ENCODE data around the gene PPDPF.

Gene PPDPF

GRCh38 chr20:63499338-63499969 lies 21.1 kb upstream of the PPDPF start:
- ATAC-seq: no peak

GRCh38 chr20:63500151-63500901 lies 20.2 kb upstream of the PPDPF start:
- no peak for TF ChIP-seq POU6F1 (CRISPR knock-in tag; IDR thresholded peaks at IDR 0.05; ENCODE audit: borderline replicate concordance, low read depth)
- TF ChIP-seq TOX (CRISPR knock-in tag; IDR thresholded peaks at IDR 0.05; ENCODE audit: borderline replicate concordance): no peak
- no peak for TF ChIP-seq ZC3H10 (CRISPR knock-in tag; IDR thresholded peaks at IDR 0.05)
- TF ChIP-seq RARB (CRISPR knock-in tag; IDR thresholded peaks at IDR 0.05): no peak
- TF ChIP-seq PATZ1 (CRISPR knock-in tag; IDR thresholded peaks at IDR 0.05; ENCODE audit: borderline replicate concordance): no peak
- no peak for TF ChIP-seq CSDC2 (CRISPR knock-in tag; IDR thresholded peaks at IDR 0.05)
- no peak for TF ChIP-seq SNAI2 (CRISPR knock-in tag; IDR thresholded peaks at IDR 0.05)
- TF ChIP-seq ZNF8 (CRISPR knock-in tag; IDR thresholded peaks at IDR 0.05): no peak
- no peak for TF ChIP-seq PPARA (CRISPR knock-in tag; IDR thresholded peaks at IDR 0.05; ENCODE audit: borderline replicate concordance)
- no peak for TF ChIP-seq ZNF70 (CRISPR knock-in tag; IDR thresholded peaks at IDR 0.05)
- TF ChIP-seq ARNTL (CRISPR knock-in tag; IDR thresholded peaks at IDR 0.05; ENCODE audit: borderline replicate concordance, low read depth): no peak
- TF ChIP-seq CREB5 (CRISPR knock-in tag; IDR thresholded peaks at IDR 0.05; ENCODE audit: low read depth): no peak
- no peak for TF ChIP-seq ZNF565 (CRISPR knock-in tag; conservative IDR thresholded peaks at IDR 0.05; ENCODE audit: low read depth)
- TF ChIP-seq ESRRG (CRISPR knock-in tag; IDR thresholded peaks at IDR 0.05): no peak
- no peak for TF ChIP-seq GLIS3 (CRISPR knock-in tag; IDR thresholded peaks at IDR 0.05)
- TF ChIP-seq CSRNP3 (CRISPR knock-in tag; IDR thresholded peaks at IDR 0.05): no peak
- TF ChIP-seq TCF4 (CRISPR knock-in tag; IDR thresholded peaks at IDR 0.05; ENCODE audit: borderline replicate concordance): no peak
- no peak for ATAC-seq

More at GRCh38 chr20:63499338-63499969, 21.1 kb upstream of the PPDPF start:
- TF ChIP-seq ARNTL (CRISPR knock-in tag; IDR thresholded peaks at IDR 0.05; ENCODE audit: borderline replicate concordance, low read depth) (no peak), ISL1 (CRISPR knock-in tag; IDR thresholded peaks at IDR 0.05) (no peak), ZNF8 (CRISPR knock-in tag; IDR thresholded peaks at IDR 0.05) (no peak), TCF4 (CRISPR knock-in tag; IDR thresholded peaks at IDR 0.05; ENCODE audit: borderline replicate concordance) (no peak), TSHZ2 (CRISPR knock-in tag; IDR thresholded peaks at IDR 0.05) (no peak), RARB (CRISPR knock-in tag; IDR thresholded peaks at IDR 0.05) (no peak), ESRRG (CRISPR knock-in tag; IDR thresholded peaks at IDR 0.05) (no peak), PATZ1 (CRISPR knock-in tag; IDR thresholded peaks at IDR 0.05; ENCODE audit: borderline replicate concordance) (no peak)
